ENCODE measurements around the gene SUMO3.

Gene SUMO3

GRCh38 chr21:44758781-44759627 lies 58.9 kb downstream of the SUMO3 start:
- DNase-seq, result no peak

GRCh38 chr21:44758141-44758561 lies 59.7 kb downstream of the SUMO3 start:
- DNase-seq, result no peak

GRCh38 chr21:44757731-44758130 lies 60.1 kb downstream of the SUMO3 start:
- DNase-seq, result no peak

GRCh38 chr21:44756423-44757185 lies 61.3 kb downstream of the SUMO3 start:
- no peak for DNase-seq

Measured in stimulated activated CD8-positive, alpha-beta memory T cell treated with anti-CD3 and anti-CD28 coated beads, Interleukin-4, amount 100 ng/mL, for 48 hours (primary cell).